Stimulated activated CD8-positive, alpha-beta memory T cell treated with anti-CD3 and anti-CD28 coated beads, Interleukin-15, amount 100 ng/mL, for 1 hour (primary cell): ENCODE measurements around the gene MVK.
"Not testable (repeated sequence)": the region's sequence is repeated elsewhere in the genome, so short reads cannot be mapped to it uniquely, and the experiment has no call there.

Experiments
- DNase-seq: peaks from one replicate; pipeline ENCODE4 v3.0.0-alpha.2; 2020; ENCODE audit warnings: low read depth

Gene MVK

DNA sequence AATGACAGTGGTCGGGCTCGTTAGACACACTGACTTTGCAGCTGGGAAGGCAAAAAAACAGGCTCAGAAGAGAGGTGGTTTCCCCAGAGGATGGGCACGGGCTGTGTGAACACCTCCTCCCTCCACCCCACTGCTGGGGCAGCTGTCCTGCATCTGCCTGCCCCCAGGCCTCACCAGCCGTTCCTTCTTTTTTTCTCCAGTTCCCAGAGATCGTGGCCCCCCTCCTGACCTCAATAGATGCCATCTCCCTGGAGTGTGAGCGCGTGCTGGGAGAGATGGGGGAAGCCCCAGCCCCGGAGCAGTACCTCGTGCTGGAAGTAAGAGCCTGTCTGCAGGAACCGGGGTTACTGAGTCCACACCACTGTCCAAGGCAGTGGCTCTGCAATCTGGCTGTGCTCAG is 17.4 kb downstream of the MVK start:
- DNase-seq = no peak

DNA sequence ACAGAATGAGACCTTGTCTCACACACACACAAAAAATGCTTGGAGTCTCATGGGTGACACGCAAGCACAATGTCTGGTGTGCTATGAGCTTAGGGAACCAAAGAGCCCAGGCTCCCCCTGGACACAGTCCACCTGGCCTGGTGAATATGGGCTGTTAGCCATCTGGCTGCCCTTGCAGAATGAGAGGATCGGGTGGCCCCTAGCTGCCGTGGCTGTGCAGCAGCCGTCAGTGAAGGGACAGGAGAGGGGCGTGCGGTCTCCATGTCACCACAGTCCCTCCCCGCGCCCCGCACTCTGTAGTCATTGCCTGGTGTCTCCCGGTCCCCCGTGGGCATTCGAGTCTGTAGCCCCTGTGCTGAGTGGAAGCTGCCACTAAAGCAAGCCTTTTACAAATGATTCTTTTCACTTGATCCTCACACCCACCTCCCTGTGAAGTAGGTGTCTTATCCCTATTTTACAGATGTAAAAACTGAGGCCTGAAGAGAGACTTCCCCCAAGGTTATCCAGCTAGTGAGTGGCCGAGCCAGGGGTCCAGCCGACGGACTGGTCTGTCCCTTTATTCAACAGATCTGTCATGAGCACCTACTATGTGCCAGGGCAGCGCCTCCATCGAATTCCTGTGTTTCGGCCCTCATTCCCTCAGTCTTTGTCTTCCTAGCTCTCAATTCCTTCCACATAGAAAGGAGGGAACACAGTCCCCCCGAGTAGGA is 18.8 kb downstream of the MVK start:
- no peak for DNase-seq

DNA sequence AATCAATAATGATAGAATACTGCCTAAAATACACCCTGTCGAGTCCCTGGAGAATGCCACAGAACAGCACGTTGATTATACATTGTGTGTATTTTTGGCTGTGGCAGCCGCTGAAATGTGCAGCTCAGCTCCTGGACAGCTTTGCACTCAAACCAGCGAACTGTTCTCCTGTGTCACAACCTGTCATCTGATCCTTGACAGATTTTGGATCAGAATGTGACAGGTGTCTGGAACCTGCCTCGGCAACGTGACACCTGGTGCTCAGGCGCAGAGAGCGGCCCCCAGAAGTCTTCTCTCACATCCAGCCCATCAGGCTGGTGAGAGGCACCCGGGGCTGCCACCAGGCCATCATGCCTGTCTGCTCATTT is 19.3 kb downstream of the MVK start:
- DNase-seq = no peak

DNA sequence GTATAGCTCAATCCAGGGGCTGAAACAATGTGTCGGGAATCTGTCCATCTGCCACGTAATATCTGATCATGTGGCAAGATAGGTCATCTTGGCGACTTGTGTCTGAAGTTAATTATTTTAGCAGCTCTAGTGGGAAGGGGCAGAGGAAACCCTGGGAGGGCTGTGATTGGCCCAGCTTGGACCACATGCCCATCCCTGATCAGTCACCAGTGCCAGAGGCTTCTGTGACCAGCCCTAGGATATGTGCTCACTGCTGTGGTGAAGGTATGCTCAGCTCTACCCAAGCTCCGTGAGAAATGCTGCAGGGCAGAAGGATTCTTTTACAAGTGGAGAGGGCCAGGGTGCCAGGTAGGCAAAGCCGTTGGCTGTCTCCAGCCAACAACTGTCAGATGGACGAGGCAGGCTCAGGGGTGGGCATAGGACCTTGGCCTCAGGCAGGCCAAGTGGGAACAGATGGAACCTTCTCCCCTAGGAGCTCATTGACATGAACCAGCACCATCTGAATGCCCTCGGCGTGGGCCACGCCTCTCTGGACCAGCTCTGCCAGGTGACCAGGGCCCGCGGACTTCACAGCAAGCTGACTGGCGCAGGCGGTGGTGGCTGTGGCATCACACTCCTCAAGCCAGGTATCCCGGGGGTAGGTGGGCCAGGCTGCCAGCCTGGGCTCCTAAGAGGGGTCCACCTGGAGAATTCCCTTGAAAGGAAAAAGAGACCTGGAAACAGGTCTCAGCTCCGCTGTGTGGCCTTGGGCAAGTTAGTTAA is 21.1 kb downstream of the MVK start:
- no peak for DNase-seq

DNA sequence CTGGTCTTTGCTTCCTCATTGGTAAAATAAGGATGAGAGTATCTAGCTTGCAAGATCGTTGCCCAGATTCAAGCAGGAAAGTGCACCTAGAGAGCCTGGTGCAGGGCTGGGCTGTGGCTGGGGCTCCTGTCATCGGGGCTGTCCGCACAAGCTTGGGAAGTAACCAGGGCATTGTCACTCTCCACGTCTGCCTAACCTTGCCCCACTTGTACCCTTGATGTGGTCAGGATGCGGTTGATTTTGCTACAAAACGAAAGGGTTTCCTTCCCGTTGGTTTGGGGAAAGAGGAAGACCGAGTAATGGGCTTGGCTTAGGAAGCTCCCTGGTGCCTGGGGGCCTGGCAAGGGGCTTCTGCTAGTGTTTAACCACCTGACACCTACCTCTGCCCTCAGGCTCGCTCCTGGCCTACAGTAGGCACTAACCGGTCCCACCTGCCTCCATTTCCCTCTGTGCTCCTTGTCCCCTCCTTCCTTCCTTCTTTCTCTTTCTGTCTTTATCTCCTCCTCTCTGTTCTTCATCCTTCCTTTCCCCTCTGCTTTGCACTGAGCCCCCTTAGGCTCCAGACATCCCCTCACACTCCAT is 21.8 kb downstream of the MVK start:
- no peak for DNase-seq

DNA sequence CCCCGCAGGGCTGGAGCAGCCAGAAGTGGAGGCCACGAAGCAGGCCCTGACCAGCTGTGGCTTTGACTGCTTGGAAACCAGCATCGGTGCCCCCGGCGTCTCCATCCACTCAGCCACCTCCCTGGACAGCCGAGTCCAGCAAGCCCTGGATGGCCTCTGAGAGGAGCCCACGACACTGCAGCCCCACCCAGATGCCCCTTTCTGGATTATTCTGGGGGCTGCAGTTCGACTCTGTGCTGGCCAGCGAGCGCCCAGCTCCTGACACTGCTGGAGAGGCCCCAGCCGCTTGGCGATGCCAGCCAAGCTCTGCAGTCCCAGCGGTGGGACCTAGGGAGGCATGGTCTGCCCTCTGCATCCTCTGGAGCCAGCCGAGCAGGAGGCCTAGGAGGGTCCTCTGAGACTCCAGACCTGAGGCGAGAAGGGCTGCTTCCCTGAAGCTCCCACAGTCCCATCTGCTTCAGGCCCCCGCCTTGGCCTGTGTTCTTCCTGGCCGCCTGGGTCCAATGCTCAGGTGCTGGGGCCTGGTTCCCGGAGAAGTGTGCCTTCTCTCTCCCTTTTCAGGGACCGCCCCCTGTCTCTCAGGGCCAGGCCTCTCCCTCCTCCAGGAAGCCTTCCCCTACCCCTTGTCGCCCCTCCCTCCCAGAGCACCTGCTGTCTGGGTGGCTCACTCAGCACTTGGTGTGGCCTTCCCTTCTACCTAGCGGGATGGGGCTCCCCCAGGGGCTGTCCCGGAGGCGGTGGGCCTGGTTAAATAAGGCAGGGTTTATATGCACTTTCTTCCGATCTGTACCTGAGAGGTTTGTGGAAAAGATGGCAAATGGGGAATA is 23.0 kb downstream of the MVK start:
- DNase-seq = no peak

DNA sequence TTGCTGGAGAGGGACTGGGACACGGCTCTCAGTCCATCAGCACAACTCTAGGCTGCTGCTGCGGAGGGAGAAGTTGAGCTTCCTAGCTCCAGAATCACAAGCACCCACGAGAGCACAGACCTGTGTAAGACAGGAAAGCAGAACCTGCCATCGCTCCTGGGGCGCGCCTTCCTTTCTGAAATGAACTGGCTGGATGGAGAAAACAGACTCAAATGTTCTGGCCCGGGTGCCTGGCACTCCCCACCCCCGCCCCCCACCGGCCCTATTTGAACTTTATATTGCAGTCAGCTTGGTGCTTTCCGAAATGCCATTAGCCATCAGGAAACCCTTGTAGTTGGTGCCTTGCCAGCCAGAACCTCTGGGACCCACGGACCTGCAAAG is 23.8 kb downstream of the MVK start:
- no peak for DNase-seq

DNA sequence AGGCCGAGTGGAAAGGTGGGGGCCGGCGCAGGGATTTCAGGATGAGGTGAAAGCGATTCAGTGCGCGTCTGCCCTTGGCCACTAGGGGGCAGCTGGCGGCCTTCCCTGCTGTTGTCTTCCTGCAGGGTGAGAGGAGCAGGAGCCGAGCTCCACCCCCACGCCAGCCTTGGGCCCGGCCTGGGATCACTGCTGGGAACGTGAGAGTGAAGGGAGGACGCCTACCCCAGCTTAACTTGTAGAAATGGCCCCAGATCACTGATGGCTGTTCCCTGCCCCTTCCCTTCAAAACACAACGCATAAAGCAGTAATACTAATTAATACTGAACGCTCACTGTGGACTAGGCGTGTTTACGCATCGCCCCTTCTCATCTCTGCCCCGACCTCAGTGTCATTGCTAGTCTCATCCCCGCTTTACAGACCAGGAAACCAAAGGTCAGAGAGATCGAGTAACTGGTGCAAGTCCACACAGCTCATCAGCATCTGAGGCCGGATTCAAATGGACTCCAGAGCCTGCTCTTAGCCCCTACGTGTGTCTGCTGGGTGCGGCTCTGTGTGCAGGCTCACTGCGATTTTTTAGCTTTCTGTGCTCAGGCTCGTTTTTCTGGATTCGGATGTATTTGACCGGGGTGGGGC is 24.3 kb downstream of the MVK start:
- DNase-seq = peak; percentile 38

DNA sequence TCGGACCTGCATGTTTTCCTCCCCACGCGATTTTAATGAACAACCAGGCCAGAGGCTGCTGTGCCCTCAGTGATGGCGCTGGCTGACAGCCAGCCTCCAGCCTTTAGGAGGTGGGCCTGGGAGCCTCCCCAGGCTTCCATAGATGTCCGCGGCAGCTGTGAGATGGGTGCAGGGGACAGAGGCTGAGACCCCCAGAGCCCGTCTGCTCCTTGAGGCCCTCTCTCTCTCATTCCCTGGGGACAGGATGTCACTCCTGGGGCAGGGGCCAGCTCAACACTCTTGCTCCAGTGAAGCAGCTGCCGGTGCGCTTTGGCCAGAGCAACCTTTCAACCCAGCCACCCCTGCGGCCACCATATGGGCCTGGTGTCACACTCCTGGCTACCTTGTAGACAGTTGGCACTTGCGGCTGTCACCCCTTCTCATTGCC is 24.8 kb downstream of the MVK start:
- no peak for DNase-seq

DNA sequence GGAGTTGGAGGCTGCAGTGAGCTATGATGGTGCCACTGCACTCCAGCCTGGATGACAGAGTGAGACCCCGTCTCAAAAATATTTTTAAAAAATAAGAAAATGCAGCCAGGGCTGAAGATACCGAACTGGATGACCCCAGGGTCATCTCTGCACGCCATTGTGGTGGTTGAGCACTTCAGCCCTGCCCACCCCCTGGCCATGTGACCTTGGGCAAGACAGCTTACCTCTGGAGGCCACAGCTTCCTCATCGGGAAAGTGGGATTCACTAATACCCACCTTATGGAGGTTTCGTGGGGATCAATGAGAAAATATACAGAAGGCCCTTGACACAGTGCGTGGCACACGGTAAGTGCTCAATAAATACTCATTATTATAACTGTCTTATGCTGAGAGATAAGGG is 25.5 kb downstream of the MVK start:
- no peak for DNase-seq

DNA sequence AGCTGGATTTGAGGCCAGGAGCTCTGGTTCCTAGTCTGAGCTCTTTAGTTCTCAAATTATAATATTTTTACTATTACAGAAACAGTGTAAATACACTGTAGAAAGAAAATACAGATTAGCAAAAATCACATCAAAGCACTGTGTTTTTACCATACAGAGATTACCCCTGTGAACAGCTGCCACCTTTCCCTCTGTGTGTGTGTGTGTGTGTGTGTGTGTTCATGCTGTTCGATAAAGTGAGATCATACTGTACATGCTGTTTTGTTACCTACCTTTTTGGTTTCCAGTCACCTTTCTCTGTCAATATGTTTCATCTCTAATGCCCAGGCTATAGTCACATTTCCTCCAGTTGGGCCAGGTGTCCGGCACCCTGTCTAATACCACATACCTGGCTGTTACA is 26.9 kb downstream of the MVK start:
- DNase-seq = no peak

DNA sequence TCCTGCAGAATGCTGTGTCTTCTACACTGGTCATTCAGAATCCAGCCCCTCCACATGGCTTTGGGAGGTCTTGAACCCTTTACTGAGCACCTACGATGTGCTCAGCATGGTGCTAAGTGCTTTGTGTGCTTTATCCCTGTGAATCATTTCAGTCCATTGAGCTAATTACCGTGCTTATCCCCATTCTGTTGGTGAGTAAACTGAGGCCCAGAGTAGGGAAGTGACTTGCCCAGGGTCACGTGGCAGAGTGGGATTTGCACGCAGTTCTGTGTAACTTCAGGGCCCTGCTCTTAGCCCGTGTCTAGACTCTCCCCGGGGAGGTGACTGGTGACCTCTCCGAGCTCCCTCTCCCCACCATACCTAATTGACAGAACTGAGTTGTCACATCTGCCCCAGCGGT is 27.4 kb downstream of the MVK start:
- DNase-seq = no peak

DNA sequence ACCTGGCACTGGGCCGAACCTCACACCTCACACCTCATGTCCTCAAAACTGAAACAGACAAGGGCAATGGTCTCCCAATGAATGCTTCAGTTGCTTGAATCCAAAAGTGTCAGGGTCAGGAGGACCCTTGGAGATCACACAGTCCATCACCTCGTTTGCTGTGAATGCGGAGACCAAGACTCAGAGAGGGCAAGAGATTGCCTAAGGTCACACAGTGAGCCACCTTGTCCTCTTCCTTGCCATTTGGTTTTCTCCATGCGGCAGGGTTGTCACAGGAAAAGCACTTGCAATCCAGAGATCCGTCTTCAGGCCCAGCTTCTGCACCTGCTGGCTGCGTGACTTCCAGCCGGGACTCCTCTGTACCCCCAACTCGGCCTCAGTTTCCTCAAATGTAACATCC is 28.0 kb downstream of the MVK start:
- DNase-seq = no peak

DNA sequence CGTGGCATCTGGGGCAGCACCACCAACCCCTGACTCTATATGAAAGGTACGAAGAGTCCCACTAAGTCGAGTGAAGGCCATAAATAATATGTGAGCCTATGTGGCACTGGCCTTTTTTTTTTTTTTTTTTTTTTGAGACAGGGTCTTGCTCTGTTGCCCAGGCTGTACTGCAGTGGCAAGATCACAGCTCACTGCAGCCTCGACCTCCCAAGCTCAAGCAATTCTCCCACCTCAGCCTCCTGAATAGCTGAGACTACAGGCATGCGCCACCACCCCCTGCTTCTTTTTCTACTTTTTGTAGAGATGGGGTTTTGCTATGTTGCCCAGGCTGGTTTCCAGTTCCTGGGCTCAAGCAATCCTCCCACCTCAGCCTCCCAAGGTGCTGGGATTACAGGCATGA is 28.5 kb downstream of the MVK start:
- not testable (repeated sequence) for DNase-seq

DNA sequence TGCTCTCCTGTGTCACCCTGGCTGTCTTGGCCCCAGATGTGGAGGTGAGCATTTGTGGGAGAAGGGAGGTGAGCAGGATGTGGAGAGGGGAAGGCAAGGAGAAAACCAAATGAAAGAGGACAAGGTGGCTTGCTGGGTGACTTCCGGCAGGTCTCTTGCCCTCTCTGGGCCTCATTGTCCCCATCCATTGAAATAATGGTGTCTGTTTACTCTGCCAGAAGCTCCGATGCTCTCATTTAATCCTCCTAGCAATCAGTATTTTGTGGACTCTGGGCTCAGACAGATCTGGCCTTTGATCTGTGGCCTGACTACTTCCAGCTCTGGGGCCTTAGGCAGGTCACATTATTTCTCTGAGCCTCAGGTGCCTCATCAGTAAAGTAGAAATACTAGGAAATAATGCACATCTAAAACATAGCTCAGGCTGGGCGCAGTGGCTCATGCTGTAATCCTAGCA is 30.6 kb downstream of the MVK start:
- no peak for DNase-seq

DNA sequence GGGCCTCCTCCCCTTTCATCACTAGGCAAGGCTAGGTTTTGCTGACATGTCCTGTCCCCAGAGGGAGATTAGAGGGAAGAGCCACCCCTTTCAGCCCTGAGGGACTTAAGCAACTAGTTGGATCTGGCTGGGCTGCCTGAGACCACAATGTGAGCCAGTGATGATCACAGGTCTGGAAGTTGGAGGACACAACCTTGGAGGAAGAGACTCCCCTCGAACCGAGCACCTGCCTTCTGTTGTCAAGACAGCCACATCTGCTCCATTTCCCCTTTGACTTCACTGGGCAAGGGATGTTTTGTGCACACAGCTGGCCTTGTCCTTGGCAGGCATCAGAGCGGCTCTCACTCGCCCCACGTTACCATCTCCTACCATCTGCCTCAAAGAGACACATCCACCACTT is 31.4 kb downstream of the MVK start:
- no peak for DNase-seq

DNA sequence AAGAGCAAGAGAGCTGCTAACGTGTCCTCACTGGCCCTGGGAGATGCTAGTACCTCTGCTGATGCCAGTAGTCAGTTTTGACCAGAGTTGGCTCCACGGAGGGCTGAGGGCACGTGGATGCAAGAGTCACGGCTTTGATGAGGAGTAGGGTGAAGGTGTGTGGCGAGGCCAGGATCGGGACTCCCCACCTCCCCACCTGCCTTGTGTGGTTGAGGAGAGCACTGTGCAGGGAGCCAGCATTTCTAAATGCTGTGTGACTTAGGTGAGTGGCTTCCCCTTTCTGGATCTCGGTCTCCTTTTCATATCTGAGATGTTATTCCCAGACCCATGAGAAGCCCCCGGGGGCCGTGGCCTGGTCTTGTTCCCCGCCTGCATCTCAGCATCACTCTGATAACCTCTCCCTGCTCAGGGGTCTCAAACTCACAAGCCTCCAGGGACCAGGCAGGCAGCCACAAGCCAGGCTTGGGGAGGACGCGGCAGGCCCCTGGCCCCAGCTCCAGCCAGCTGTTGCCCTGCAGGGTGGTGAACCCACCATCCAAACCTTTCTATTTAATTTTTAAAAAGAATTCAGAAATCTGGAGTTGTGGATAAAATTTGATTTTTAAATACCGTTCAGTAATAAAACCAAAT is 32.1 kb downstream of the MVK start:
- no peak for DNase-seq

DNA sequence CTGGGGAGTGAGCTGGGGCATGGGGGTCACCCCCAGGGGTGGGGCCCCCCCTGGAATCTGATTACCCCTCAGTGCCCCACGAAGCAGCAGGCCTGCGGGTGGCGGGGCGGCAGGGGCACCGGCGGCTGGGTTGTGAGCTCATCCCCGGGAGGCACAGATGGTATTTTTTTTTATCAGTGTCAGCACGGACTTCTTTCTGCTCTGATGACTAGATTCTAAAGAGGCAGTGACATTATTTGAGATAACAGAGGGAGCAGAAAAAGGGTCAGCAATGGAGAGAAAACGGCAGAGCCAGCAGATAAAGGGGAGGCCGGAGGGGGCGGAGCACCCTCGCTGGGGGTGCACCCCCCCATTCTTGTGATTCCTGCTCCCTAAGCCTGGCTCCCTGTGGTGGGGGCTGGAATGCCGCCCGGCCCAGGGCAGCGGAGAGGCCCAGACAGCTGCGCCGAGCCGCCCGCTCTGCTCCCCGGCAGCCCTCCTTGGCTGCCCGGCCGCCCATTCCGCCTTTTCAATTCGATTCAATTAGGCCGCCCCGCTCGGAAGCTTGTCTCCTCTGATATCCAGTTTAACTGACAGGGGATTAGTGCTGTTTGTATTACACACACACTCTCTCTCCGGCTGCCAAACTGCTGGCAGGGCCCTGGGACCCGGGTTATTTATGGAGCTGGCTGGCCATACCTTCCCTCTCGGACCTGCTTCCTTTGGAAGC is 32.9 kb downstream of the MVK start:
- no peak for DNase-seq

DNA sequence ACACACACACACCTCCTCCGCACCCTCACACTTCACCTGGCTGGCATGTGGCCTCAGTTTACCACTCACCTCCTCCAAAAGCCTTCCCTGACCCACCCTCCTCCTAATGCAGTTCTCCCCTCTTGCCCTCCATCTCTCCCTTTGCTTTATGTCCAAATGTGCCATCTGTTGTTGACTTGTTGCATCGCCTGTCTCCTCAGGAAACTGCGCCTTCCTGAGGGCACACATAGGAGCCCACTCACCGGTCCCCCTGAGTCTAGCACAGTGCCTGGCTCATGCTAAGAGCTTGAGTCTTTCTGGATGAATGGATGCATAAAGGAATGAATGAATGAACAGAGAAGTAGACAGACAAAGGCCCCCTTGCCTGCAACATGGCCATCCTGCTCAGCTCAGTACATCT is 34.0 kb downstream of the MVK start:
- no peak for DNase-seq

DNA sequence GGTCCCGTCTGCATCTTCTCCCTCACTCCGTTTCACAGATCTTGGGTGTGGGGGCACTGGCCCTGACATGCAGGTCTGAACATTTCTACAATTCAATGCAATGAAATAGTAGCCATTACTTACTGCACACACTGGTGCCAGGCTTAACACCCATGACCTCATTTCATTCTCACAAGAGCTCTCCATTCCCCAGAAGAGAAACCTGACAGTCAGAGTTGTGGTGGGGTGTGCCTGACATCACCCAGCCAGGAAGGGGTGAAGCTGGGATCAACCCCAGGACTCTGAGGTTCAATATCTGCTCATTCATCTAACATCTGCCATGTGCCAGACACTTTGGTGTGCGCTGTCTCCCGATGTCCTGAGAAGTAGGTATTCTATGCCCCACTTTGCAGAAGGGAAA is 34.7 kb downstream of the MVK start:
- DNase-seq = no peak

DNA sequence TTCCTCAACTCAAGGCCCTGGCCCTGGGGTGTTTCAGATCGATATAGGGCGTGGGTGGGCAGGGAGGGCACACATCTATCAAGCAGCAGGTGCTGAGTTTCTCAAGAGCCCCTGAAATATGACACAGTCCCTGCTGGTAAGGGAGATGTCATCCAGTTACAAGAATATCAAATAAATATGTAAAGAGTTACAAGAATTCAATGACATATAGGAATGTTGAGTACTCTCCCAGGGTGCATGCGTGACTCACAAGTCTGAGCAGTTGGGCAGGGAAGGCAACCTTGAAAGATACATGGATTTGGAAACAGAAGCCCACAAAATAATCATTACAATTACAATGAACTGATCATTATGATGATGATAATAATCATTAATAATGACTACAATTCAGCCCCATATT is 35.2 kb downstream of the MVK start:
- no peak for DNase-seq
